Natural killer cell (primary cell): ENCODE data around the gene CAPN15. TPM values are rescaled to one million over a fixed set of nuclear protein-coding genes. Genes with fewer than 3 reads are reported as not detected.
A peak's percentile ranks its signal among the peaks of the same experiment; 100 is the strongest.
"Not testable (repeated sequence)": the region's sequence is repeated elsewhere in the genome, so short reads cannot be mapped to it uniquely, and the experiment has no call there.

Experiments
- ATAC-seq, 3 donors: fragments of 150-1000 bp in 2 of 3; fragments of 200-7000 bp in 1 of 3; cut with Tn5 transposase; 1 replicate in 1 of 3; 2 replicates in 2 of 3; pipeline ENCODE4 v1.10.0; 2021; ENCODE audit warnings: mild to moderate bottlenecking in 2 of 3, moderate library complexity in 2 of 3
- DNase-seq, 2 donors: peaks; one replicate each; pipeline versions ENCODE4 v3.0.0 to v3.0.0-alpha.2; 2013 to 2021; ENCODE audit warnings: mixed read lengths in 1 of 2
- H3K27ac ChIP-seq: one replicate; pipeline ENCODE4 v1.5.1; 2013; ENCODE audit warnings: mild to moderate bottlenecking, low read length
- H3K27me3 ChIP-seq: one replicate; pipeline ENCODE4 v1.6.1; 2013; ENCODE audit warnings: low read length; ENCODE audit not compliant: control insufficient read depth, insufficient read depth
- H3K36me3 ChIP-seq: one replicate; pipeline ENCODE4 v1.6.1; 2013; ENCODE audit warnings: low read length; ENCODE audit not compliant: control insufficient read depth, insufficient read depth
- H3K4me1 ChIP-seq: one replicate; pipeline ENCODE4 v1.6.1; 2013; ENCODE audit warnings: low read length; ENCODE audit not compliant: control insufficient read depth, insufficient read depth
- H3K4me3 ChIP-seq: one replicate; pipeline ENCODE4 v1.5.1; 2013; ENCODE audit warnings: low read length
- H3K9me3 ChIP-seq: one replicate; pipeline ENCODE4 v1.6.1; 2013; ENCODE audit warnings: low read length; ENCODE audit not compliant: control insufficient read depth, insufficient read depth
- H3K27ac Mint-ChIP-seq, 2 donors: one replicate each; pipeline ENCODE4 v1.8.0; 2022; ENCODE audit warnings: mild to moderate bottlenecking in 2 of 2, mixed read lengths in 2 of 2, moderate library complexity in 1 of 2
- H3K27me3 Mint-ChIP-seq, 2 donors: one replicate each; pipeline ENCODE4 v1.8.0; 2022; ENCODE audit warnings: low read depth in 2 of 2, mixed read lengths in 2 of 2
- H3K36me3 Mint-ChIP-seq: one replicate; pipeline ENCODE4 v1.8.0; 2022; ENCODE audit warnings: mixed read lengths
- H3K4me1 Mint-ChIP-seq, 2 donors: one replicate each; pipeline ENCODE4 v1.8.0; 2022; ENCODE audit warnings: mixed read lengths in 2 of 2
- H3K4me3 Mint-ChIP-seq: one replicate; pipeline ENCODE4 v1.8.0; 2022; ENCODE audit warnings: mild to moderate bottlenecking, moderate library complexity, mixed read lengths
- H3K9me3 Mint-ChIP-seq, 2 donors: one replicate each; pipeline ENCODE4 v1.8.0; 2022; ENCODE audit warnings: mixed read lengths in 2 of 2
- WGBS: methylation state at CpG from one replicate; pipeline ENCODE4 v1.1.7; 2013; ENCODE audit warnings: missing lambda C conversion rate; ENCODE audit not compliant: insufficient coverage; 5-methylcytosine and 5-hydroxymethylcytosine counted together
- intact Hi-C: fragments of 100-400 bp; cut with micrococcal nuclease; formaldehyde crosslinking; loops from one replicate; pipeline ENCODE4 v1.14.2; 2022
- total RNA-seq, 4 donors: library from RNA; stranded (reverse); fragments of 120-200 nt in 1 of 4; gene quantifications; one replicate each; pipeline versions ENCODE4 v1.2.3 to v1.2.4, GENCODE V29; 2013 to 2022
- TF ChIP-seq, protein P1 (sequence below): fragments of 200-600 bp; IDR thresholded peaks from one replicate; pipeline ENCODE4 v1.8.0; 2022; ENCODE audit warnings: antibody characterized with exemption

CAPN15 gene
- total RNA-seq, result 100 to 1,000 TPM; 151 to 275 (median 186) TPM
- total RNA-seq (2013), result 65.9 TPM

DNA sequence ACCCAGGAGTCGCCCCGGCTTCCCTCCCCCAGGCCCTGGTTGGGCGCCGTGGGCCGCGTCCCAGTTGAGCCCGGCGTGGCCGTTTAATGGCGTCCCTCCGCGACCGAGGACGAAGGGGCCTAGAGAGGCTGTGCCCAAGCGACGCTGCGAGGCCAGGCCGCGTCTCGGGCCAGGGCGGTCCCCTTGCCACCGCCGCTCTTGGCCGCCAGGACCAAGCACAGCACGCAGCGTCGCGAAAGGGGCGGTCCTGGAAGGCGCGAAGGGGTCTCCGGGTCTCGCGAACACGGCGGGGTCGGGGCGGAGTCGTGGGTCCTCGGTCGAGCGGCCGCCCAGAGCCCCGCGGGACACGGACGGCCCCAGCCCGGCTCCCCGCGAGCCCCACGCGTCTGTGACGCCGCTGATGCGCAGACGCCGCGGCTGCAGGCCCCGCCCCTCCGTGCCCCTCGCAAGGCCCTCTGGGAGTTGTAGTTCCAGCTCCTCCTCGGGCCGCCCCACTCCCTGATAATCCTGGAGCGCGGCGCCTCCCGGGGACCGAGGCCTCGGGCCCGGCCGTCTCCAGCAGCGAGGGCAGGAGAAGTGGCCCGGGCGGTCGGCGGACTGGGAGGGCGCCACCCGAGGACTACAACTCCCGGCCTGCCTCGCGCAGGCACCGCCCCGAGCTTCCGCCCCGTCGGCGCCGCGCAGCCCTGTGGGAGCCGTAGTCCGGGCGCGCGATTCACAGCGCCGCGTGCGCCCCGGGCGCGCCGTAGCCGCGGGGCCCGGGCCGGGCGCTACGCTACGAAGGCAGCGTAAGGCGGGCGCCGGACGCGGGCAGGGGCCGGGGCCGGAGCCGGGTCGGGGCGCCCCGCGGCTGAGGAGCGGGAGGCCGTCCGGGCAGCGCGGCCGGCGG, at the start of gene CAPN15:
Gene CAPN15 (plus strand): TSS at position 698 of the 889 bp plus-strand sequence. CDS start 19,127 bp downstream, outside the sequence.
- Mint-ChIP-seq H3K27me3 (no peaks in the 10 kb centered on the region), H3K9me3 (no peaks in the 10 kb centered on the region), H3K4me3 (peak within 1 kb of the TSS; percentile 95), H3K27ac (peak within 1 kb of the TSS; percentile 89 to 90), H3K4me1 (peaks cover 24 to 38% of the 10 kb centered on the region in 2 donors), H3K36me3 (no peaks in the 10 kb centered on the region)
- no peaks in the 10 kb centered on the region for H3K9me3 ChIP-seq
- intact Hi-C loops, result loop anchor here (1.0 to 2.0 kb wide), 2 partner anchors 62 to 134 kb away; no protein-coding TSS in a partner anchor
- no peaks in the 10 kb centered on the region for H3K27me3 ChIP-seq
- no peaks in the 10 kb centered on the region for H3K36me3 ChIP-seq
- ATAC-seq (peak; percentile 76 to 91 (median 81)), DNase-seq (peak; percentile 86 to 94)
- H3K27ac ChIP-seq, result peak within 1 kb of the TSS; percentile 95
- peak within 1 kb of the TSS; percentile 77 for H3K4me3 ChIP-seq
- peaks cover 66% of the 10 kb centered on the region for H3K4me1 ChIP-seq
- WGBS, result under 1% methylated on average over 129 of the region's 129 CpGs
- TF ChIP-seq, protein P1, sequence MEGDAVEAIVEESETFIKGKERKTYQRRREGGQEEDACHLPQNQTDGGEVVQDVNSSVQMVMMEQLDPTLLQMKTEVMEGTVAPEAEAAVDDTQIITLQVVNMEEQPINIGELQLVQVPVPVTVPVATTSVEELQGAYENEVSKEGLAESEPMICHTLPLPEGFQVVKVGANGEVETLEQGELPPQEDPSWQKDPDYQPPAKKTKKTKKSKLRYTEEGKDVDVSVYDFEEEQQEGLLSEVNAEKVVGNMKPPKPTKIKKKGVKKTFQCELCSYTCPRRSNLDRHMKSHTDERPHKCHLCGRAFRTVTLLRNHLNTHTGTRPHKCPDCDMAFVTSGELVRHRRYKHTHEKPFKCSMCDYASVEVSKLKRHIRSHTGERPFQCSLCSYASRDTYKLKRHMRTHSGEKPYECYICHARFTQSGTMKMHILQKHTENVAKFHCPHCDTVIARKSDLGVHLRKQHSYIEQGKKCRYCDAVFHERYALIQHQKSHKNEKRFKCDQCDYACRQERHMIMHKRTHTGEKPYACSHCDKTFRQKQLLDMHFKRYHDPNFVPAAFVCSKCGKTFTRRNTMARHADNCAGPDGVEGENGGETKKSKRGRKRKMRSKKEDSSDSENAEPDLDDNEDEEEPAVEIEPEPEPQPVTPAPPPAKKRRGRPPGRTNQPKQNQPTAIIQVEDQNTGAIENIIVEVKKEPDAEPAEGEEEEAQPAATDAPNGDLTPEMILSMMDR, result no peak

DNA sequence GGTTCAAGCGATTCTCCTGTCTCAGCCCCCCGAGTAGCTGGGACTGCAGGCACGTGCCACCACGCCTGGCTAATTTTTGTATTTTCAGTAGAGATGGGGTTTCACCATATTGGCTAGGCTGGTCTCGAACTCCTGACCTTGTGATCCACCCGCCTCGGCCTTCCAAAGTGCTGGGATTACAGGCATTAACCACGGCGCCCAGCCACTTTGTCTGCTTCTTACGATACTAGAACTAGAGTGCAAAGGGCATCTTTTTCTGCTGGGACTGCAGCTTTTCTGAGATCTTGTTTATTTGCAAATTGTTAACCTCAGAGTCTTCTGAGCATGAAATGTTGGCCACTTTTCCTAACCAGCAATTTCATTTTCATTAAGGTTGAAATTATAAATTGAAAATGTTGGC, 49.2 kb upstream of the CAPN15 start:
- H3K27ac ChIP-seq, H3K36me3 Mint-ChIP-seq, H3K27ac Mint-ChIP-seq, intact Hi-C loops, H3K27me3 Mint-ChIP-seq, H3K4me1 ChIP-seq, H3K4me3 Mint-ChIP-seq, H3K4me3 ChIP-seq, H3K9me3 Mint-ChIP-seq, H3K36me3 ChIP-seq, H3K4me1 Mint-ChIP-seq, H3K9me3 ChIP-seq, ATAC-seq, DNase-seq, H3K27me3 ChIP-seq: not testable (repeated sequence)
- WGBS, result 96% methylated on average over 10 of the region's 10 CpGs

DNA sequence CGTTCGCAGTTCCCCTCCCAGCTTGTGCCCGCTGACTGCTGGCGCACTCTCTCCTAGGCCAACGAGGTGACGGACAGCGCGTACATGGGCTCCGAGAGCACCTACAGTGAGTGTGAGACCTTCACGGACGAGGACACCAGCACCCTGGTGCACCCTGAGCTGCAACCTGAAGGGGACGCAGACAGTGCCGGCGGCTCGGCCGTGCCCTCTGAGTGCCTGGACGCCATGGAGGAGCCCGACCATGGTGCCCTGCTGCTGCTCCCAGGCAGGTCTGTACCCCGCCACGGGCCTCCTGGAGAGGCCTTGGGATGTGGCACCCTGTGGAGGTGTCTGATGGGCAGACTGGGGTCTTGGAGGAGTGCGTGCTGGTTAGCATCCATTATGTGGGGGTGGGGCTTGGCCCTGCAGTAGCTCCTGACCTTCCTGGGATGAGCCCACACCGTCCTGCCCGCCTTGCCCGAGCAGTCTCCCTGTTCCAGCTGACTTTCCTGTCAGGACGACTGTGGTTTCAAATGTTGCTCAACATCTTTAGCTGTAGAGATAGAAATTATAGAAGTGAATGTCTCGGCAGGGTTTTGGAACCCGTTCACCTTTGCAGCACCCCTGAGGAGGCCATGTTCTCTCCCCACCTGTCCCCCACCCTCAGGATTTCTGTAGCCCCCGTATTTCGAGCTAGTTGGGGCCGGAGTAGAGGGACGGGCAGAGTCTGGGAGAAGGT, 44.9 kb upstream of the CAPN15 start:
- H3K27me3 ChIP-seq, result no peaks in the 10 kb centered on the region
- peaks cover 6% of the 10 kb centered on the region for H3K36me3 ChIP-seq
- no peaks in the 10 kb centered on the region for H3K9me3 ChIP-seq
- no peak for DNase-seq
- Mint-ChIP-seq H3K4me1 (no peaks in the 10 kb centered on the region), H3K9me3 (no peaks in the 10 kb centered on the region), H3K4me3 (no peak overlapping the region), H3K36me3 (no peaks in the 10 kb centered on the region), H3K27me3 (no peaks in the 10 kb centered on the region), H3K27ac (no peak overlapping the region)
- intact Hi-C loops, result no loop called here
- TF ChIP-seq, protein P1, result no peak
- 95% methylated on average over 30 of the region's 31 CpGs for WGBS
- no peak overlapping the region for H3K4me3 ChIP-seq
- no peak overlapping the region for H3K27ac ChIP-seq
- ATAC-seq, result no peak
- no peaks in the 10 kb centered on the region for H3K4me1 ChIP-seq
